Breast epithelium (tissue), 4 donors: ENCODE measurements around the gene LRRC9. TPM values are rescaled to one million over a fixed set of nuclear protein-coding genes. Genes with fewer than 3 reads are reported as not detected.

ENCODE experiments used
- DNase-seq, 2 donors: peaks; one replicate each; pipeline ENCODE4 v3.0.0-alpha.2; 2019; ENCODE audit warnings: low spot score in 2 of 2
- H3K27ac ChIP-seq, 2 donors: fragments of 200-600 bp; sonication (generic) in 1 of 2; one replicate each; pipeline ENCODE4 v1.5.1; 2016 to 2019; ENCODE audit warnings: mild to moderate bottlenecking in 1 of 2
- H3K27me3 ChIP-seq, 2 donors: fragments of 200-600 bp; sonication (generic) in 1 of 2; one replicate each; pipeline versions ENCODE4 v1.5.1 to v1.6.0; 2017 to 2019; ENCODE audit warnings: control low read depth in 1 of 2, mild to moderate bottlenecking in 1 of 2
- H3K36me3 ChIP-seq: fragments of 200-600 bp; one replicate; pipeline ENCODE4 v1.5.1; 2019
- H3K4me1 ChIP-seq, 2 donors: fragments of 200-600 bp; sonication (generic); one replicate each; pipeline ENCODE4 v1.5.1; 2016 to 2019; ENCODE audit warnings: control low read depth in 1 of 2
- H3K4me3 ChIP-seq, 3 donors: fragments of 200-600 bp; sonication (generic); 1 replicate in 2 of 3; 2 replicates in 1 of 3; pipeline ENCODE4 v1.5.1; 2016 to 2019; ENCODE audit warnings: mild to moderate bottlenecking in 3 of 3, moderate library complexity in 2 of 3
- H3K9me3 ChIP-seq, 2 donors: fragments of 200-600 bp; sonication (generic) in 1 of 2; one replicate each; pipeline ENCODE4 v1.5.1; 2016 to 2019; ENCODE audit warnings: control low read depth in 1 of 2
- POLR2A ChIP-seq: fragments of 450-650 bp; IDR thresholded peaks from one replicate; pipeline ENCODE4 v1.6.1; 2016; ENCODE audit warnings: antibody characterized with exemption, mild to moderate bottlenecking, moderate library complexity
- POLR2AphosphoS5 ChIP-seq, 3 donors: sonication (generic); formaldehyde crosslinking; IDR thresholded peaks; one replicate each; pipeline ENCODE4 v1.6.1; 2017; ENCODE audit warnings: antibody characterized with exemption in 3 of 3
- intact Hi-C: fragments of 100-400 bp; cut with DNase I; formaldehyde crosslinking; loops from one replicate; pipeline ENCODE4 v1.15.1; 2023; ENCODE audit warnings: low total_unique reads
- total RNA-seq, 3 donors: library from RNA; depleted of rRNA; stranded (reverse); fragments of >200 nt; gene quantifications; one replicate each; pipeline ENCODE4 v1.1.0, GENCODE V29; 2016
- TF ChIP-seq, protein P1 (sequence below), 3 donors: fragments of 450-650 bp; IDR thresholded peaks; one replicate each; pipeline ENCODE4 v1.5.1; 2016 to 2017; ENCODE audit warnings: antibody characterized with exemption in 3 of 3, mild to moderate bottlenecking in 3 of 3, moderate library complexity in 3 of 3

LRRC9 gene
- total RNA-seq, 3 donors from 2014 or later, result 0.16 TPM; not detected in 2

DNA sequence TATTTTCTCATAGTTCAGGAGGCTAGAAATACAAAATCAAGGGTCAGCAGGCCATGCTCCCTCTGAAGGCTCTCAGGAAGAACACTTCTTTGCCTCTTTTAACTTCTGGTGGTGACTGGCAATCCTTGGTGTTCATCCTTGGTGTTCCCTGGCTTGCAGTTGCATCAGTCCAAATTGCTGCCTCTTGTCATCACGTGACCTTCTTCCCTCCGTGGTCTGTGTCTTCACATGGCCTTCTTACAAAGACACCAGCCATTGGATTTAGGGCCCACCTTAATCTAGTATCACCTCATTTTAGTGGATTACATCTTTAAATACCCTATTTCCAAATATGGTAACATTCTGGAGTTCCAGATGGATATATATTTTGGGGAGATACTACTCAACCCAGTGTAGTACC lies 7.5 kb upstream of the LRRC9 start:
- intact Hi-C loops, result no loop called here
- DNase-seq, result no peak
- TF ChIP-seq POLR2A, result no peak
- TF ChIP-seq, protein P1, sequence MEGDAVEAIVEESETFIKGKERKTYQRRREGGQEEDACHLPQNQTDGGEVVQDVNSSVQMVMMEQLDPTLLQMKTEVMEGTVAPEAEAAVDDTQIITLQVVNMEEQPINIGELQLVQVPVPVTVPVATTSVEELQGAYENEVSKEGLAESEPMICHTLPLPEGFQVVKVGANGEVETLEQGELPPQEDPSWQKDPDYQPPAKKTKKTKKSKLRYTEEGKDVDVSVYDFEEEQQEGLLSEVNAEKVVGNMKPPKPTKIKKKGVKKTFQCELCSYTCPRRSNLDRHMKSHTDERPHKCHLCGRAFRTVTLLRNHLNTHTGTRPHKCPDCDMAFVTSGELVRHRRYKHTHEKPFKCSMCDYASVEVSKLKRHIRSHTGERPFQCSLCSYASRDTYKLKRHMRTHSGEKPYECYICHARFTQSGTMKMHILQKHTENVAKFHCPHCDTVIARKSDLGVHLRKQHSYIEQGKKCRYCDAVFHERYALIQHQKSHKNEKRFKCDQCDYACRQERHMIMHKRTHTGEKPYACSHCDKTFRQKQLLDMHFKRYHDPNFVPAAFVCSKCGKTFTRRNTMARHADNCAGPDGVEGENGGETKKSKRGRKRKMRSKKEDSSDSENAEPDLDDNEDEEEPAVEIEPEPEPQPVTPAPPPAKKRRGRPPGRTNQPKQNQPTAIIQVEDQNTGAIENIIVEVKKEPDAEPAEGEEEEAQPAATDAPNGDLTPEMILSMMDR (IDR thresholded peaks at IDR 0.05), result no peak
- TF ChIP-seq POLR2AphosphoS5 (IDR thresholded peaks at IDR 0.05), result no peak
- Histone ChIP-seq H3K27ac (no peak overlapping the region), H3K4me3 (no peak overlapping the region), H3K27me3 (peaks cover 0 to 7% of the 10 kb centered on the region in 2 donors), H3K4me1 (no peaks in the 10 kb centered on the region), H3K9me3 (no peaks in the 10 kb centered on the region), H3K36me3 (no peaks in the 10 kb centered on the region)

DNA sequence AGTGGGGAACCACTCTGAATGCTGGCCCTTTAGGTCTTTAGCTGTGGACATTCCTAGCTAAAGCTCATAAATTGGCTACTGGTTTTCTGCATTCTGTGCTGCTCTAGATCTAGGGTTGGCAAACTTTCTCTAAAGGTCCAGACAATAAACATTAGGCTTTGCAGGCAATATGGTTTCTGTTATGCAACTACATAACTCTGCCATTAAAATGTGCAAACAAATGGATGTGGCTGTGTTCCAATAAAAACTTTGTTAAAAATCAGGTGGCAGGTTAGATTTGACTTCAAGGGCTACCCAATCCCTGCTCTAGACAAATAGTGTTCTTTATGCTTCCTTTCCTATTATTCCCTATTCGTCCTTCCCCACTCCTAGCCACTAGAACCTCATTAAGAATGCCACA lies 6.8 kb upstream of the LRRC9 start:
- no peak for DNase-seq
- Histone ChIP-seq H3K9me3 (no peaks in the 10 kb centered on the region), H3K27ac (no peak overlapping the region), H3K4me3 (no peak overlapping the region), H3K27me3 (peaks cover 0 to 7% of the 10 kb centered on the region in 2 donors), H3K36me3 (no peaks in the 10 kb centered on the region), H3K4me1 (no peaks in the 10 kb centered on the region)
- intact Hi-C loops, result no loop called here
- TF ChIP-seq POLR2AphosphoS5 (IDR thresholded peaks at IDR 0.05), result no peak

DNA sequence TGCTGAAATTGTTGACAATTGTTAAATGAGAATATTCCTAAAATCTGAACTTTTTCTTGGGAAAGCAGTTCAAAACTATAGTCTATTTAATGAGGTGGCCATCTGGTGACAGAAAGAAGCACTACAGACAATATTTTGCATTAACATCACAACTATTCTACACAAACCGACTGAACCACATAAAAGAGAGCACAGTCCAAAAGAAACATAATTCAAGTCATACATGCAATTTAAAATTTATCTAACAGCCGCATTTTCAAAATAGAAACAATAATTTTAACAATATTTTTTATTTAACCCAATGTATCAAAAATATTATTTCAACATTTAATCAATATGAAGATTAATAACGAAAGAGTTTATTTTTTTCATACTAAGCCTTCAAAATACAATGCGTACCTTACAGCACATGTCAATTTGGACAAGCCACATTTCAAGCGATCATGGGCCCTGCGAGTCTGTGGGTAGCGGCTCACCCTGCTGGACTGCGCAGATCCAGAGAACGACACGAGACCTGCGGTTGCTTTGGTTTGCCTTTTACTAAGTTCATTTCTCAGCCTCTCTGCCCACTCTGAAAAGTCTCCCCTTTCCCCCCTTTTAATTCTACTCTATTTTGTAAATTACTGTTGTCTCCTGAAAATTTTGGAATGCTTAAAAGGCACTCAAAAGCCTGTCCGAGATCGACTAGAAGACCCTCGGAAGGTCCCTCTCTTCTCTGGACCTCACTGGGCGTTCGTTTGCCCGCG lies 947 bp upstream of the LRRC9 start:
- no peaks in the 10 kb centered on the region for H3K4me1 ChIP-seq
- no peaks in the 10 kb centered on the region for H3K36me3 ChIP-seq
- H3K9me3 ChIP-seq, result no peaks in the 10 kb centered on the region
- TF ChIP-seq POLR2A (no peak), POLR2AphosphoS5 (IDR thresholded peaks at IDR 0.05) (no peak)
- TF ChIP-seq, protein P1 (IDR thresholded peaks at IDR 0.05), result peak in 2 of 3 donors; percentile 43 to 64
- DNase-seq, result no peak
- no peak overlapping the region for H3K27ac ChIP-seq
- intact Hi-C loops, result no loop called here
- peak overlapping the region; percentile 39 to 60 (median 47) for H3K4me3 ChIP-seq
- H3K27me3 ChIP-seq, result peaks cover 0 to 19% of the 10 kb centered on the region in 2 donors

DNA sequence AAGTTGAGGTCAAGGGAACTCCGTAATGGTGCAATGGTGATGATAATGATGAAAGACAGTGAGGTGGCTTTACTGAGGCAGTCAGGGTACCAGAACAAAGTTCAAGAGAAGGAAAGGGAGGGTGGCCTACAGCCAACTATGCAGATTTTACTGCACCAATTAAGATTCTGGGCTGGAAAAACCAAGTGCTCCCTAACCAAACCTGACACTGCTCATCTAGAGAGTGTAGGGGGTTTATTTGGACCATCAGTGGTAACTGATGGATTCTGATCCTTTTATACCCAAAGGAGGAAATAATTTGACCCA lies 387 bp downstream of the LRRC9 start:
- TF ChIP-seq POLR2AphosphoS5 (IDR thresholded peaks at IDR 0.05) (no peak), POLR2A (no peak)
- TF ChIP-seq, protein P1 (IDR thresholded peaks at IDR 0.05), result no peak
- Histone ChIP-seq H3K4me3 (peak overlapping the region in 1 of 3 donors; percentile 39), H3K4me1 (no peaks in the 10 kb centered on the region), H3K27ac (no peak overlapping the region), H3K27me3 (peaks cover 0 to 19% of the 10 kb centered on the region in 2 donors), H3K9me3 (no peaks in the 10 kb centered on the region), H3K36me3 (no peaks in the 10 kb centered on the region)
- no peak for DNase-seq
- intact Hi-C loops, result no loop called here

DNA sequence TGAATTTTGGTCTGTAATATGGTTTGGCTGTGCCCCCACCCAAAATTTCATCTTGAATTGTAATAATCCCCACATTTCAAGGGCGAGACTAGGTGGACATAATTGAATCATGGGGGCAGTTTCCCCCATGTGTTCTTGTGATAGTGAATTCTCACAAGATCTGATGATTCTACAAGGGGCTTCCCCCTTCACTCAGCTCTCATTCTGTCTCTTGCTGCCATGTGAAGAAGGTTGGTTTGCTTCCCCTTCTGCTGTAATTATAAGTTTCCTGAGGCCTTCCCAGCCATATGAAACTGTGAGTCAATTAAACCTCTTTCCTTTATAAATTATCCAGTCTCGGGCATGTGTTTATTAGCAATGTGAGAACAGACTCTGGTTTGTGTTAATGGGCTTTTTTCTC lies 5.9 kb downstream of the LRRC9 start:
- no peak overlapping the region for H3K4me3 ChIP-seq
- TF ChIP-seq POLR2AphosphoS5 (IDR thresholded peaks at IDR 0.05) (no peak), POLR2A (no peak)
- TF ChIP-seq, protein P1 (IDR thresholded peaks at IDR 0.05), result no peak
- DNase-seq, result no peak
- intact Hi-C loops, result no loop called here
- no peaks in the 10 kb centered on the region for H3K4me1 ChIP-seq
- no peaks in the 10 kb centered on the region for H3K9me3 ChIP-seq
- H3K36me3 ChIP-seq, result no peaks in the 10 kb centered on the region
- H3K27me3 ChIP-seq, result no peaks in the 10 kb centered on the region
- H3K27ac ChIP-seq, result no peak overlapping the region
